Tibial nerve (tissue), 3 donors: ENCODE data around the gene RASGEF1C.

Source experiments
- POLR2A ChIP-seq, 2 donors: fragments of 450-650 bp; IDR thresholded peaks; one replicate each; pipeline ENCODE4 v1.6.1; 2017; ENCODE audit warnings: antibody characterized with exemption in 2 of 2, mild to moderate bottlenecking in 2 of 2, moderate library complexity in 2 of 2
- TF ChIP-seq, protein P1 (sequence below), 5 experiments: fragments of 200-600 bp in 3 of 5; fragments of 450-650 bp in 2 of 5; sonication (generic) in 3 of 5; IDR thresholded peaks; one replicate each; pipeline ENCODE4 v1.5.1; 2016 to 2019; ENCODE audit warnings: antibody characterized with exemption in 5 of 5, mild to moderate bottlenecking in 3 of 5, moderate library complexity in 2 of 5

DNA sequence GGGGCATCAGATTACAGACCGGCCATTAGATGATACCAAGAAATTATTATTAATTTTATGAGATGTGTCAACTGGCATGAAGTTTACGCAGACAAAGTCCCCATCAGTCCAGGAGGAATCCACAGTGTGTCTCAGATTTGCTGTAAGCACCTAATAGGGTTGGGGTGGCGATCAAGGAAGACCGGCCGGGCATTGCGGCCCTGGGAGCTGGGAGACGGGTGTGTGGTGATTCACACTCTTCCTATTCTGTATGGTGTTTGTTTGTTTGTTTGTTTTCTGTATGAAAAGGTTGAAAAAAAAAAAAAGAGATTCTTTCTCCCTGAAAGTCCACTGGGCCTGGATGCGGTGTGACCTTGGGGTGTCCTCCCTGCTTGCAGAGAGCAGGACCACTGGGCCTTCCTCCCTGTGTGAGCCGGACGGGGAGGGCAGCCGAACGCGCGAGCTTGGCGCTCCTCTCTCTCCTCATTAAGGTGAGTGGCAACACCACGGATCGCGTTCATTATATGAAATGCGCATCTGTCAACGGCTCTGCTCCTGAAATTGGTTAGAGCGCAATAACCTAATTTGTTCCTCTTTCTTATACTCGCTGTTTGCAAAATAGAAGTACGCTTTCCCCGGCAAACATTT lies 15.1 kb downstream of the RASGEF1C start:
- TF ChIP-seq, protein P1, sequence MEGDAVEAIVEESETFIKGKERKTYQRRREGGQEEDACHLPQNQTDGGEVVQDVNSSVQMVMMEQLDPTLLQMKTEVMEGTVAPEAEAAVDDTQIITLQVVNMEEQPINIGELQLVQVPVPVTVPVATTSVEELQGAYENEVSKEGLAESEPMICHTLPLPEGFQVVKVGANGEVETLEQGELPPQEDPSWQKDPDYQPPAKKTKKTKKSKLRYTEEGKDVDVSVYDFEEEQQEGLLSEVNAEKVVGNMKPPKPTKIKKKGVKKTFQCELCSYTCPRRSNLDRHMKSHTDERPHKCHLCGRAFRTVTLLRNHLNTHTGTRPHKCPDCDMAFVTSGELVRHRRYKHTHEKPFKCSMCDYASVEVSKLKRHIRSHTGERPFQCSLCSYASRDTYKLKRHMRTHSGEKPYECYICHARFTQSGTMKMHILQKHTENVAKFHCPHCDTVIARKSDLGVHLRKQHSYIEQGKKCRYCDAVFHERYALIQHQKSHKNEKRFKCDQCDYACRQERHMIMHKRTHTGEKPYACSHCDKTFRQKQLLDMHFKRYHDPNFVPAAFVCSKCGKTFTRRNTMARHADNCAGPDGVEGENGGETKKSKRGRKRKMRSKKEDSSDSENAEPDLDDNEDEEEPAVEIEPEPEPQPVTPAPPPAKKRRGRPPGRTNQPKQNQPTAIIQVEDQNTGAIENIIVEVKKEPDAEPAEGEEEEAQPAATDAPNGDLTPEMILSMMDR (IDR thresholded peaks at IDR 0.05) = no peak
- no peak for TF ChIP-seq POLR2A (IDR thresholded peaks at IDR 0.05)
